SU-DHL-6 (cell line): Measurements from ENCODE around the gene CACNB1.

ENCODE experiments used
- H2AFZ ChIP-seq: fragments of 200-600 bp; sonication (generic); 2 replicates; pipeline ENCODE4 v1.6.1; 2014; ENCODE audit warnings: low read depth, mild to moderate bottlenecking, moderate library complexity, mixed read lengths, antibody characterized with exemption, low read length; ENCODE audit not compliant: severe bottlenecking
- H3F3A ChIP-seq: fragments of 200-600 bp; shearing (Covaris generic); 2 replicates; pipeline ENCODE4 v1.6.0; 2016; ENCODE audit warnings: antibody characterized with exemption, mild to moderate bottlenecking; ENCODE audit not compliant: insufficient read depth
- H3K27ac ChIP-seq: fragments of 200-600 bp; sonication (generic); 2 replicates; pipeline ENCODE4 v1.5.1; 2016; ENCODE audit warnings: low read depth, mild to moderate bottlenecking, low read length, moderate library complexity, mixed read lengths
- H3K27me3 ChIP-seq: fragments of 200-600 bp; sonication (generic), shearing (Covaris generic); 2 replicates; pipeline ENCODE4 v1.6.0; 2014; ENCODE audit warnings: mild to moderate bottlenecking, low read length
- H3K36me3 ChIP-seq: fragments of 200-600 bp; sonication (generic); 2 replicates; pipeline ENCODE4 v1.6.1; 2014; ENCODE audit warnings: mild to moderate bottlenecking, low read length, mixed read lengths
- H3K4me2 ChIP-seq: fragments of 300-600, 200-600 bp; shearing (Covaris generic), sonication (generic); 2 replicates; pipeline ENCODE4 v1.6.0; 2014; ENCODE audit warnings: low read length, low read depth, mild to moderate bottlenecking; ENCODE audit not compliant: poor library complexity, severe bottlenecking
- H3K4me3 ChIP-seq: fragments of 200-600 bp; sonication (generic); 2 replicates; pipeline ENCODE4 v1.5.1; 2014; ENCODE audit warnings: antibody characterized with exemption, low read length, mild to moderate bottlenecking, mixed read lengths; ENCODE audit not compliant: insufficient read depth, poor library complexity, severe bottlenecking
- H3K79me2 ChIP-seq: fragments of 200-600 bp; sonication (generic); 2 replicates; pipeline ENCODE4 v1.6.1; 2014; ENCODE audit warnings: mild to moderate bottlenecking, low read length, moderate library complexity; ENCODE audit not compliant: insufficient read depth
- H3K9ac ChIP-seq: fragments of 200-600 bp; sonication (generic); 2 replicates; pipeline ENCODE4 v1.7.0; 2014; ENCODE audit warnings: mild to moderate bottlenecking, low read length
- H3K9me2 ChIP-seq: fragments of 200-600 bp; sonication (generic); replicated peaks from 2 replicates; pipeline ENCODE4 v1.6.1; 2014; ENCODE audit warnings: low read length; ENCODE audit not compliant: insufficient read depth
- H3K9me3 ChIP-seq: fragments of 200-600 bp; sonication (generic); 2 replicates; pipeline ENCODE4 v1.6.1; 2014; ENCODE audit warnings: low read length, mixed read lengths; ENCODE audit not compliant: insufficient read depth
- H4K20me1 ChIP-seq: fragments of 200-600 bp; sonication (generic); 2 replicates; pipeline ENCODE4 v1.6.1; 2014; ENCODE audit warnings: low read depth, mild to moderate bottlenecking, antibody characterized with exemption, low read length, moderate library complexity, mixed read lengths
- CTCF ChIP-seq: fragments of 200-600 bp; sonication (generic); IDR thresholded peaks from one replicate; pipeline ENCODE4 v1.5.1; 2017; ENCODE audit warnings: antibody characterized with exemption, mild to moderate bottlenecking, low read length, moderate library complexity; ENCODE audit not compliant: insufficient read depth, poor library complexity, severe bottlenecking
- EZH2phosphoT487 ChIP-seq: fragments of 200-600 bp; sonication (generic), shearing (Covaris generic); conservative IDR thresholded peaks from 2 replicates; pipeline ENCODE4 v1.6.1; 2018; ENCODE audit warnings: mild to moderate bottlenecking, antibody characterized with exemption, low read length, moderate library complexity, mixed read lengths

Gene CACNB1

GRCh38 chr17:39177256-39177655, 20.2 kb downstream of the CACNB1 start:
- Histone ChIP-seq H3K4me3 (no peak overlapping the region), H3F3A (no peaks in the 10 kb centered on the region), H3K79me2 (no peaks in the 10 kb centered on the region), H3K9ac (no peak overlapping the region), H3K9me3 (no peaks in the 10 kb centered on the region), H3K27me3 (no peaks in the 10 kb centered on the region), H3K9me2 (no peaks in the 10 kb centered on the region), H3K36me3 (no peaks in the 10 kb centered on the region; the same call in 1 of the 2 replicates), H2AFZ (no peak overlapping the region), H3K4me2 (no peak overlapping the region), H4K20me1 (no peaks in the 10 kb centered on the region), H3K27ac (no peak overlapping the region)
- TF ChIP-seq CTCF, result no peak
- no peak for TF ChIP-seq EZH2phosphoT487

GRCh38 chr17:39175695-39176093, 21.8 kb downstream of the CACNB1 start:
- Histone ChIP-seq H3K27me3 (no peaks in the 10 kb centered on the region), H3K4me2 (peak overlapping the region; percentile 33), H3K36me3 (no peaks in the 10 kb centered on the region; the same call in 1 of the 2 replicates), H3K9me3 (no peaks in the 10 kb centered on the region), H3K4me3 (no peak overlapping the region), H2AFZ (no peak overlapping the region), H4K20me1 (no peaks in the 10 kb centered on the region), H3K9me2 (no peaks in the 10 kb centered on the region), H3K9ac (no peak overlapping the region), H3K79me2 (no peaks in the 10 kb centered on the region), H3K27ac (no peak overlapping the region), H3F3A (no peaks in the 10 kb centered on the region)
- TF ChIP-seq CTCF, result no peak
- TF ChIP-seq EZH2phosphoT487, result no peak

GRCh38 chr17:39174920-39175694, 22.4 kb downstream of the CACNB1 start:
- no peaks in the 10 kb centered on the region for H4K20me1 ChIP-seq
- TF ChIP-seq CTCF, result peak; percentile 70
- TF ChIP-seq EZH2phosphoT487, result no peak
- H3K9me2 ChIP-seq, result no peaks in the 10 kb centered on the region
- no peaks in the 10 kb centered on the region for H3F3A ChIP-seq
- H3K4me3 ChIP-seq, result no peak overlapping the region
- peak overlapping the region; percentile 21; the same call in 1 of the 2 replicates for H3K9ac ChIP-seq
- H3K36me3 ChIP-seq, result no peaks in the 10 kb centered on the region
- H3K27ac ChIP-seq, result no peak overlapping the region
- peak overlapping the region; percentile 33 for H3K4me2 ChIP-seq
- H3K79me2 ChIP-seq, result no peaks in the 10 kb centered on the region
- no peaks in the 10 kb centered on the region for H3K27me3 ChIP-seq
- peak overlapping the region; percentile 70 for H2AFZ ChIP-seq
- no peaks in the 10 kb centered on the region for H3K9me3 ChIP-seq
